Measurements from ENCODE around the gene ENPP1.
"Not testable (repeated sequence)": the region's sequence is repeated elsewhere in the genome, so short reads cannot be mapped to it uniquely, and the experiment has no call there.

The ENPP1 gene

GRCh38 chr6:131832363-131832762, 24.5 kb downstream of the ENPP1 start:
- no peak for DNase-seq

DNA sequence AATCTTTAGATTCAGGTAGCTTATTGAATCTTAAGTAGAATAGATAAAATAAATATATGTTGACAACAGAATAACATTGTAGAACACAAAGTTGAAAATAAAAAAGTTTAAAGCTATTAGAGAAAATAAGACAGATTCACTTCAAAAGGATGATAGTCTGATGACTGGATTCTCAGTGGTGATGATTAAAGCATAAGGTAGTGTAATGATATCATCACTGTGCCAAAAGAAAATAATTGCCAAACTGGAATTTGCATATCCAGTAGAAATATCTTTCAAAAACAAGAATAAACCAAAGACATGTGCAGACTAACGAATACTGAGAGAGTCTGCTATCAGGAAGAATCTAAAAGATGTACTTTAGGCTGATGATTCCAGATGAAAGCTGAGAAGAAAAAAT, 30.2 kb downstream of the ENPP1 start:
- no peak for DNase-seq

- no peak for DNase-seq
Measured at GRCh38 chr6:131839388-131839787, 31.6 kb downstream of the ENPP1 start.

- DNase-seq = no peak
Measured at GRCh38 chr6:131840441-131840840, 32.6 kb downstream of the ENPP1 start.

GRCh38 chr6:131840936-131841583, 33.2 kb downstream of the ENPP1 start:
- DNase-seq = no peak

DNA sequence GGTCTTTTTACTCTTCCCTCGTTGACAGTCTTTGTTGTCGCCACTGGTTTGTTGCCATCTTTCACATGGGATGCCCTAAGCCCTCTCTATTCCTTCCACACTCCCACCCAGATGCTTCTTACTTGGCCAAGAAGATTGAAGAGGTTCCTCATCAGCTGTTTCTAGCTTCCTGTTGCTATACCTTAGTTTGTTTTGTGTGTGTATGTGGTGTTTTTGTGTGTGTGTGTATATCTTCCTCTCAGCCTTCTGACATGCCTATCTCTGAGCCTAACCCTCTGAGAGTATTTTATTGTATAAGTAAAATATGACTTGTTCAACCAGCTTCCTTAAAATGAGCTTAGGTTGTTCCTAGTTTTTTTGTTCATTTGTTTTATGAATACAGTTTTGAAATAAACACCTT, 35.9 kb downstream of the ENPP1 start:
- no peak for DNase-seq

DNA sequence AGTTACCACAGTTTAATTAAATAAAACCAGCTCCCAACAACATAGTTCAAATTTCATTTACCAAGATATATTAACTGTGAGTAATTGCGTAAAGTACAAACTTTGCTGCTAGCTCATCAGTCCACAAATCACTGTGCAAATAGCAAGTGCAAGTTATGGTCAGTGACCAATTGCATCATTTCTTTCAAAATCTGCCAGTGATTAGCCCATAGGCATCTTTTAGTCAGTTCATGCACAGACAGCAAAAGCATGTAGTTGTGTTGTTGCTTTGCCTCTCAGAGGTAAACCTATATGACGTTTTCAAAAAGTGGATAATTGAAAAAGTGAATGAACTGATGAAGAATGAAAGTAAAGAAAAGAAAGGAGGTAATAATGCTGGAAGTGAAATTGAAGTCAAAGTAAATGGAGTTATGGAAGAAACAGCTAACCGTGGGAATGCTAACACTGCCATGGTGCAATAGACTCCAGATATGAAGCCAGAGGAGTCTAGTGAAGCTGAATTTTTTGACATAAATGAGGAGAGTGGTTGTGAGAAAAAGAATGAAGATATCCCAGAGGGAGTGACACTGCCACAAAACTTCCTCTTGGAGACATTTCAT, 36.5 kb downstream of the ENPP1 start:
- DNase-seq = no peak

DNA sequence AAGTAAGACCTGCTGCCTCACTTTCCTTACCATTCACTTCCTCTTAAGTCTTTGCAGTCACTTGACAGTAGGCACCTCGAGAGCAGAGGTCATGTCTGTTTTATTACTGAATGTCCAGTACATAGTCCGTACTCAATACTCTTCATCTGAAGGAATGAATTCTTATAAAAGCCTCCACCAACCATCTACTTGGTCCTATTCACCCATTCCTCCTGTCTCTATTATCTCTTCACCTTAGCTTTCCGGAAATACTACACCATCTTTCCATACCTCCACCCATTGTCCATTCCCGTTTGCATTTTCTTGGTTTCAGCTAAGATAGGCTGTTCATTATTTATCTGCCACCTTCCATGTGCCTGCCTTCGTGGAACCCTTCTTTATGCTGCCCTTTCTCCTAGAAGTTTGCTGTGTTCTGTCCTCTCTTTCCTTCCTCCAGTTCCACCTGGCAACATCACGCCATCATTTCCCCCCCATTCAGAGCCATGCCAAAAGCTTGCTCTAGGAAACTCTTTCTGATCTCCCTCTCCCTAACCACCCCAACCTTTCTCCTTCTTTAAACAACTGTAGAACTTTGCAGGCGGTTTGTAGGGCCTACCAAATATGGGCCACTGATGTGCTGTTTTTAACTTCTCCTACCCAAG, 38.3 kb downstream of the ENPP1 start:
- DNase-seq = no peak

DNA sequence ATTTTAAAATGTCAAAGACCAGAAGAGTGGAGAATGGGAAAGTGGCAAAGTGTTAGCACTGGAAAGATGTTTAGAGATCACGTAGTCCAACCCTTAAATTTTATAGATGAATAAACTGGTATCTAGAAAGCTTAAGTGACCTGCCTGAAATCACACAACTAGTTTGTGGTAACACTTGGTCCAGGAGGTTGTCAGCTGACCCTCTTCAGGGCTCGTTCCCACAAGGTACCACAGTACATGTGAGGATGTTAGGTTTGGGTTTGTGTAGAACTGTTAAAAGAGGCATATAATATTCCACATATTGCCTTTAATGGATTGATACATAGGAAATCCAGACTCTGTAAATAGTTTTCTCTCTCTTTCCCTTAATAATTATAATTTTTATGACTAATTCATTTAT, 39.1 kb downstream of the ENPP1 start:
- no peak for DNase-seq

GRCh38 chr6:131849799-131850198, 42.0 kb downstream of the ENPP1 start:
- no peak for DNase-seq

DNA sequence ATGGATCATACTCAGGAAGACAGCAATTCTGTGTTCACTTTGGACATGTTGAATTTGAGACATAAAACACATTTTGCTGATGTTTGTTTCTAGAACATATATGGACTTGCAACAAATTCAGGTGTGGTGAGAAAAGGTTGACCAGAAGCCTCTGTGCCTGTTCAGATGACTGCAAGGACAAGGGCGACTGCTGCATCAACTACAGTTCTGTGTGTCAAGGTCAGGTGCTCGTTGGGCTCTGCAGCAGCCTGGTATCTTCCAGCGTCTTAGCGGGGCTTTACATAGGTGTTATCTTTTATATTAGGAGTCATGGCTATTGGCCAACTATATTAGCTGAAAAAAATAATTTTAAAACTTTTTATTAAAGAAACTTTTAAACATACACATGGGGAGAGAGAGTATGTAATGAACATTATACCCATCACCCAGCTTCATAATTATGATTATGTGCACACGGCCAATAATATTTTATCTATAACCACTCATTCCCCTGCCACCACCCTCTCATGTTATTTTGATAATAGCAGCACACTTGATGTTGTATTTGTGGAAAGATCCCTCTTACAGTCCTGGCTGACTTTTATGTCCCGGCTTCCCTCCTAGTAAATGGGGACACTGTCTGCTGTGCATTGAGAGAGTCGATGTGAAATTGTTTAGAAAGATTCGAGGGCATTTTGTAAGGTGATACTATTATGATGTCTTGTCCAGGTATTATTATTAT, 43.4 kb downstream of the ENPP1 start:
- DNase-seq = no peak

DNA sequence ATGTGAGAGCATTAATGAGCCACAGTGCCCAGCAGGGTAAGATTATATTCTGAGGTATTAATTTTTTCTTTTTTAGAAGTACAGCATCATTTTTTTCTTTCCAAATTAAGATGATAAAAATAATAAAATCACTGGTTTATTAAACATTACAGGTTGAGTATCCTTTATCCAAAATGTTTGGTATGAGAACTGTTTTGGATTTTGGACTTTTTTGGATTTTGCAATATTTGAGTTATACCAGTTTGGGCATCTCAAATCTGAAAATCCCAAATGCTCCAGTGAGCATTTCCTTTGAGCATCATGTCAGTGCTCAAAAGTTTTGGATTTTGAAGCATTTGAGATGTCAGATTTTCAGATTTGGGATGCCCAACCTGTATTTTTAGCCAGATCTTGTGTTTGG, 44.4 kb downstream of the ENPP1 start:
- DNase-seq = no peak

- DNase-seq = no peak
Measured at GRCh38 chr6:131854803-131855202, 47.0 kb downstream of the ENPP1 start.

DNA sequence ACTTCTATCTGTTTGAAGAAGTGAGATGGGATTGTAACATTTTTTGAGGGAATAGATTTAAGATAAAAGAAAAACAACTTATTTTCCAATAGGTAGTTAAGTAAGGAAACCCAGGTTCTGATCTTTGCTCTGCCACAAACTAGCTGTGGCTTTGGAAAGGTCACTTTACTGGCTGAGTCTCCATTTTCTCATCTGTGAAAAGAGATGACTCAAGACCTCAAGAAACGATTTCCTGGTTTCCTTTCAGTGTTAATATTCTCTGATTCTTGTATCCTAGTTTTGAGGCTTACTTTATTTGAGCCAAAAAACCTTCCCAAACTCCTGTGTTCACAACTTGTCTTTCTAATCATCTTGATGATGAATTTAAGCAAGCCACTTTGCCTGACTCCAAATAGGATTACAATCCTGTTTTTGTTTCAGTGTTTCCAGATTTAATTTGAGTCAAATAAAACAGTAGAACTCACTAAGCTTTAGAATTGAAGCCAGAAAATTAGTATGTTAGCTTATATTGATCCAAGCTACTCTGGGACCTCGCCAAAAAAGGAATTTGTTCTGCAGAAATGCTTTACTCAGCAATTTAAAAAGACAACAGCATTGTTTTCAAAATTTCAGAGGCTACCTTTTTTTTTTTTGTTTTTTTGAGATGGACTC, 51.1 kb downstream of the ENPP1 start:
- no peak for DNase-seq

DNA sequence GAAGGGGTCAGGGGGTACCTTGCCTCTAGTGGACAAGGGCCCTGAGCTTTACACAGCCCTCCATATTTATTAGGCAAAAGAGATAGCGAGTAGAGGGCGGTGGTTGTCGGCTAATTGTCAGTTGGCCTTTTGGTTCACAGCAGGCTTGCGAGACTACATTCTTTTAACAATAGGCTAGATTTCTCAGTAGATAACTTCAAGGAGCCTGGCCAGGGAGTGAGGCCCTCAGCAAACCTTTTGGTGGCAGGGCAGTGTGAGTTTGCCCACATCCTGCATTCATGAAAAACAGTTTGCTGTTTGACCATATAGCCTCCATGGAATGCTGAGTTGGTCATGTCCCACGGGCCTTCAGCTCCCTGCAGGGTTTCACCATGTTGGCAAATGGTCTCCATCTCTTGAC, 51.8 kb downstream of the ENPP1 start:
- DNase-seq = not testable (repeated sequence)

DNA sequence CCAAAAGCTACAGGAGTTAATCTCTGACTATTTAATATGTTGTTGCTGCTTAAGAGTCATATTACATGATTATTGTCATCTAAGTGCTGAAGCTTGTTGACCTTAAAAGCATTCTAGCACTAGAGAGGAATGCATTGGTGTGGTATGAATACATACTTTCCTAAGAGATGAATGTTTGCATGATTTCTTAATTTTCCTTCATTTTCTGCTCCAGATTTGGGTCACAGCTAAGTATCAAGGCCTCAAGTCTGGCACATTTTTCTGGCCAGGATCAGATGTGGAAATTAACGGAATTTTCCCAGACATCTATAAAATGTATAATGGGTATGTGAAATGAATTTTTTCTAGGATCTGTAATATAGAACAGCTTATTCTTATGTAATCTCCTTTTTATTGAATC, 53.6 kb downstream of the ENPP1 start:
- DNase-seq = no peak

DNA sequence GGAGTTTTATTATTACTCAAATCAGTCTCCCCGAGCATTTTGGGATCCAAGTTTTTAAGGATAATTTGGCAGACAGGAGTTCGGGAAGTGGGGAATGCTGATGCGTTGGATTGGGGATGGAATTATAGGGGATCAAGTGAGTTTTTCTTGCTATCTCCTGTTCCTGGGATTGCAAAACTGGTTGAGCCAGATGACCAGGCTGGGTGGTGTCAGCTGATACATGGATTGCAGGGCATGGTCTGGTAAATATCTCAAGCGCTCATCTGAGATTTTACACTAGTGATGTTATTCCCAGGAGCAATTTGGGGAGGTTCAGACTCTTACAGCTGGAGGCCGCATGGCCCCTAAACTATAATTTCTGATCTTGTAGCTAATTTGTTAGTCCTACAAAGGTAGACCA, 54.7 kb downstream of the ENPP1 start:
- no peak for DNase-seq

DNA sequence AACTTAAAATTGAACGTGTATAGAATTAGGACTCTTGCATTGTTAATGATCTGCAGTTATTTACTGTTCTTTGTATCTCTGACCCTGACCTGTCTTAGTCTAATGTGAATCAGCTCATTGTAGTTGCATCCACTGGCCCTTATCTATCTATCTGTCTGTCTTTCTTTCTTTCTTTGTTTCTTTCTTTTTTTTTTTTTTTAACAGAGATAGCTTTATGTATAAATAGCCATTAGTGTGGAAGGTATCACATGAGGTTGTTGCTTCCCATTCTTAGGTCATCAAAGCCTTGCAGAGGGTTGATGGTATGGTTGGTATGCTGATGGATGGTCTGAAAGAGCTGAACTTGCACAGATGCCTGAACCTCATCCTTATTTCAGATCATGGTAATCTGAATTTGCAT, 59.9 kb downstream of the ENPP1 start:
- DNase-seq = no peak

- DNase-seq = no peak
Measured at GRCh38 chr6:131868836-131869235, 61.0 kb downstream of the ENPP1 start.

DNA sequence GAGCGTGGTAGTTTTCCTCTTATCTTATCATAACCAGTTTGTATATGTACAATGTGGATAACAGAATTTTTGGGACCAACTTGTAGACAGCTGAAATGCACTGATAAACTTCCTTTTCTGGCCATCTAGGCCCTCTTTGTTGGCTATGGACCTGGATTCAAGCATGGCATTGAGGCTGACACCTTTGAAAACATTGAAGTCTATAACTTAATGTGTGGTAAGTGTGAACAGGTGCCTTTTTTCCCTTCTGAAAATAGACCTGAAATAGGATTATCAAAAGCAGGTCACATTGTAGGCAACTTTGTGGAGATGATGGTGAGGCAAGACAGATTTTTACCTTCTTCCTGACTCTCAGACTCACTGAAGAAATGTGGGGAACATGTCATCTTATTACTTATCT, 67.8 kb downstream of the ENPP1 start:
- no peak for DNase-seq

GRCh38 chr6:131876545-131876944, 68.7 kb downstream of the ENPP1 start:
- DNase-seq = no peak

DNA sequence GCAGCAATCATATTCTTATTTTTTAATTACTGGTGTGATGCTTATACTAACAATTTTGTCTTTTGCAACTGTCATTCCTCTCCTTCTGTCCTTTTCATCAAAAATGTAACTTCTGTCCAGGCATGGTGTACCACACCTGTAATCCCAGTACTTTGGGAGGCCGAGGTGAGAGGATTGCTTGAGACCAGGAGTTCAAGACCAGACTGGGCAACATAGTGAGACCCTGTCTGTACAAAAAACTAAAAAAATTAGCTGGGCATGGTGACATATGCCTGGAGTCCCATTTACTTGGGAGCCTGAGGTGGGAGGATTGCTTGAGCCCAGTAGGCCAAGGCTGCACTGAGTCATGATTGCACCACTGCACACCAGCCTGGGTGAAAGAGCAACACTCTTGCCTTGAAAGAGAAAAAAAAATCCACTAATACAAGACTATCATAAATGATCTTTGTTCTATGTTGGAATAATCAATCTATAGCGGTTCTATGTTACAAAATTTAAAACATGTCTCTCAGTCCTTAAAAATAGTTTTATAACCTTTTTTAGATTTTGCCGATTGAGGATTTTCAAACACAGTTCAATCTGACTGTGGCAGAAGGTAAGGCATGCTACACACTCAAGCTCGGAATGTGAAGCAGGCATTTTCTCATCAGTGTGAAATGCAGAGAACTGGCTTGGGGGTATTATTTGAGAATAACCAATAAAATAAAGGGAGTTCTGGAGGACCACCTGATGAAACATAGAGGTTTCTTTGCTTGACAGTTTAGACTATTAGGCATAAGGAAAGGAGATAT, 70.4 kb downstream of the ENPP1 start:
- no peak for DNase-seq

DNA sequence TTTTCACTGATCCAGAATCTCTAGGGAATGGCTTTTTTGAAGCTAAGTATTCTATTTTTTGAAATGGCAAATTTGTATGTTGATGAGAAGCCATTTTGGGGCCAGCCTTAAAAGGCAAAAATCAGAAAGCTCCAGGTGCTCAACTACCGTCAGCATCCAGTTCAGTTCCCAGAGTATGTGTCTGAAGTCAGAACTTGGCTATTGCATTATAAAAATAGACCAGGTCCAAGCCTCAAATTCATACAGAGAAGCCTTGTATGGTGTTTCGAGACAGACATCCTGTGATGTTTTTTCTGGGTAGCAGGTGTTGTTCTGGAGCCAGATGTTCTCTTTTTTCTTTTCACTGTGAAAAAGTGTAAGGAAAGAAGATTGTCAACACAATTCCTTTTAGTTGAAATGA, 75.2 kb downstream of the ENPP1 start:
- no peak for DNase-seq
